H1 (cell line): ENCODE data around the gene IQCF5. TPM values are rescaled to one million over a fixed set of nuclear protein-coding genes. Genes with fewer than 3 reads are reported as not detected.

Experiments
- CTCF ChIA-PET: fragments of 300-600 bp; sonication (Branson Sonifier 250); formaldehyde crosslinking; loops from one replicate; lab custom pipeline; 2021; ENCODE audit not compliant: partially characterized antibody; lab: Charles Lee
- POLR2A ChIA-PET: fragments of 300-600 bp; sonication (Branson Sonifier 250); formaldehyde crosslinking; loops from one replicate; lab custom pipeline; 2021; ENCODE audit warnings: inconsistent platforms; ENCODE audit not compliant: partially characterized antibody; lab: Charles Lee
- DNase-seq, 2 experiments: peaks; one replicate each; pipeline versions ENCODE4 v3.0.0 to v3.0.0-alpha.2; 2010 to 2022; ENCODE audit warnings: low spot score in 2 of 2, low read depth in 1 of 2, mixed read lengths in 1 of 2
- FAIRE-seq: peaks from 2 replicates; lab custom pipeline; 2011; peaks lifted over from hg19 to GRCh38; lab: Jason Lieb, UNC
- H2AFZ ChIP-seq: 2 replicates; pipeline ENCODE4 v1.8.1; 2012; ENCODE audit warnings: low read length, inconsistent platforms
- H2AK5ac ChIP-seq: 2 replicates; pipeline ENCODE4 v1.6.1; 2013; ENCODE audit warnings: low read depth, low read length
- H2BK120ac ChIP-seq: replicated peaks from 2 replicates; pipeline ENCODE3; 2013; ENCODE audit warnings: low read depth, low read length, inconsistent platforms
- H2BK12ac ChIP-seq: 2 replicates; pipeline ENCODE4 v1.6.1; 2013; ENCODE audit warnings: low read depth, low read length
- H2BK15ac ChIP-seq: 2 replicates; pipeline ENCODE4 v1.6.1; 2013; ENCODE audit warnings: low read length
- H2BK20ac ChIP-seq: 2 replicates; pipeline ENCODE4 v1.6.1; 2013; ENCODE audit warnings: low read length
- H2BK5ac ChIP-seq: 2 replicates; pipeline ENCODE4 v1.6.1; 2013; ENCODE audit warnings: low read depth, low read length
- H3K14ac ChIP-seq: 2 replicates; pipeline ENCODE4 v1.6.1; 2013; ENCODE audit warnings: inconsistent platforms; ENCODE audit not compliant: insufficient read length
- H3K18ac ChIP-seq: 2 replicates; pipeline ENCODE4 v1.6.1; 2013; ENCODE audit warnings: low read length; ENCODE audit errors: extremely low read depth
- H3K23ac ChIP-seq: 2 replicates; pipeline ENCODE4 v1.6.1; 2013; ENCODE audit warnings: inconsistent platforms; ENCODE audit not compliant: insufficient read length
- H3K23me2 ChIP-seq: 2 replicates; pipeline ENCODE4 v1.6.1; 2013; ENCODE audit warnings: low read depth, low read length
- H3K27ac ChIP-seq: 2 replicates; pipeline ENCODE4 v1.6.1; 2011; ENCODE audit warnings: low read depth, low read length, inconsistent platforms
- H3K27me3 ChIP-seq, 4 experiments: replicated peaks in 1 of 4; 1 replicate in 1 of 4; 2 replicates in 3 of 4; pipeline versions ENCODE4 v1.6.1 to v1.8.1; 2011 to 2013; ENCODE audit warnings: low read length in 3 of 4, mild to moderate bottlenecking in 3 of 4, inconsistent platforms in 2 of 4, mixed read lengths in 2 of 4, moderate library complexity in 1 of 4; ENCODE audit not compliant: control insufficient read depth in 3 of 4, insufficient read depth in 3 of 4; ENCODE audit errors: extremely low read depth in 1 of 4
- H3K36me3 ChIP-seq, 4 experiments: 2 replicates each; pipeline versions ENCODE4 v1.6.1 to v1.8.1; 2011 to 2013; ENCODE audit warnings: mild to moderate bottlenecking in 4 of 4, low read length in 3 of 4, moderate library complexity in 2 of 4, control low read depth in 1 of 4, inconsistent platforms in 1 of 4; ENCODE audit not compliant: insufficient read depth in 4 of 4, control insufficient read depth in 2 of 4
- H3K4ac ChIP-seq: replicated peaks from 2 replicates; pipeline ENCODE3; 2013; ENCODE audit warnings: low read length, low read depth, mixed read lengths, inconsistent platforms; ENCODE audit not compliant: insufficient read length
- H3K4me1 ChIP-seq, 4 experiments: replicated peaks in 1 of 4; 1 replicate in 1 of 4; 2 replicates in 3 of 4; pipeline versions ENCODE4 v1.6.1 to v1.8.1; 2011 to 2013; ENCODE audit warnings: low read length in 3 of 4, inconsistent platforms in 2 of 4, mixed read lengths in 1 of 4; ENCODE audit not compliant: insufficient read depth in 4 of 4, control insufficient read depth in 3 of 4
- H3K4me2 ChIP-seq, 2 experiments: 2 replicates each; pipeline versions ENCODE4 v1.6.1 to v1.8.1; 2011 to 2013; ENCODE audit warnings: low read depth in 2 of 2, low read length in 2 of 2, control low read depth in 1 of 2, inconsistent platforms in 1 of 2, mild to moderate bottlenecking in 1 of 2; ENCODE audit not compliant: insufficient read depth in 1 of 2
- H3K4me3 ChIP-seq, 4 experiments: fragments of 200-600, 300-600 bp in 1 of 4; sonication (generic), shearing (Covaris generic), sonication (Bioruptor Twin) in 1 of 4; 2 replicates each; pipeline versions ENCODE4 v1.5.1 to v1.8.1; 2011 to 2016; ENCODE audit warnings: low read length in 4 of 4, low read depth in 3 of 4, control low read depth in 2 of 4, inconsistent platforms in 2 of 4, mild to moderate bottlenecking in 2 of 4, mixed read lengths in 1 of 4, moderate library complexity in 1 of 4; ENCODE audit not compliant: insufficient read depth in 2 of 4; ENCODE audit errors: extremely low read depth in 1 of 4
- H3K56ac ChIP-seq: replicated peaks from 2 replicates; pipeline ENCODE3; 2013; ENCODE audit warnings: low read depth, mild to moderate bottlenecking, mixed read lengths, low read length, inconsistent platforms; ENCODE audit not compliant: insufficient read length
- H3K79me1 ChIP-seq: 2 replicates; pipeline ENCODE4 v1.6.1; 2013; ENCODE audit warnings: low read depth, low read length, control low read depth
- H3K79me2 ChIP-seq, 2 experiments: 2 replicates each; pipeline versions ENCODE4 v1.6.1 to v1.8.1; 2012 to 2013; ENCODE audit warnings: low read length in 2 of 2, mild to moderate bottlenecking in 2 of 2, inconsistent platforms in 1 of 2; ENCODE audit not compliant: insufficient read depth in 2 of 2, control insufficient read depth in 1 of 2
- H3K9ac ChIP-seq, 4 experiments: replicated peaks in 1 of 4; 1 replicate in 1 of 4; 2 replicates in 3 of 4; pipeline versions ENCODE4 v1.6.1 to v1.8.1; 2011 to 2013; ENCODE audit warnings: low read depth in 3 of 4, low read length in 3 of 4, control low read depth in 2 of 4, mild to moderate bottlenecking in 2 of 4, moderate library complexity in 2 of 4, inconsistent platforms in 1 of 4; ENCODE audit errors: extremely low read depth in 1 of 4
- H3K9me3 ChIP-seq, 2 experiments: 2 replicates each; pipeline versions ENCODE4 v1.6.1 to v1.8.1; 2012 to 2013; ENCODE audit warnings: mild to moderate bottlenecking in 2 of 2, moderate library complexity in 2 of 2, control low read depth in 1 of 2, inconsistent platforms in 1 of 2, low read depth in 1 of 2, low read length in 1 of 2, mixed read lengths in 1 of 2; ENCODE audit not compliant: insufficient read depth in 2 of 2
- H4K20me1 ChIP-seq, 2 experiments: replicated peaks in 1 of 2; 2 replicates each; pipeline versions ENCODE3 to v1.8.1; 2011 to 2013; ENCODE audit warnings: inconsistent platforms in 2 of 2, low read length in 2 of 2, mild to moderate bottlenecking in 1 of 2; ENCODE audit not compliant: insufficient read depth in 2 of 2, control insufficient read depth in 1 of 2
- H4K5ac ChIP-seq: 2 replicates; pipeline ENCODE4 v1.6.1; 2013; ENCODE audit warnings: low read length, low read depth, mixed read lengths, inconsistent platforms; ENCODE audit not compliant: insufficient read length
- H4K8ac ChIP-seq: 2 replicates; pipeline ENCODE4 v1.8.0; 2013; ENCODE audit warnings: mild to moderate bottlenecking, moderate library complexity, low read length, inconsistent platforms; ENCODE audit not compliant: insufficient read depth; ENCODE audit errors: extremely low read depth
- H4K91ac ChIP-seq: replicated peaks from 2 replicates; pipeline ENCODE3; 2013; ENCODE audit warnings: low read length, mixed read lengths, inconsistent platforms; ENCODE audit not compliant: insufficient read length
- BCL11A ChIP-seq, 2 experiments: IDR thresholded peaks; one replicate each; pipeline ENCODE4 v1.6.1; 2011; ENCODE audit warnings: low read depth in 2 of 2, low read length in 2 of 2, mild to moderate bottlenecking in 2 of 2
- CEBPB ChIP-seq: IDR thresholded peaks from 2 replicates; pipeline ENCODE4 v1.6.1; 2012; ENCODE audit warnings: low read depth, low read length
- CREB1 ChIP-seq: IDR thresholded peaks from 2 replicates; pipeline ENCODE4 v1.6.1; 2012; ENCODE audit warnings: inconsistent platforms
- CTBP2 ChIP-seq: IDR thresholded peaks from 2 replicates; pipeline ENCODE4 v1.7.0; 2011; ENCODE audit warnings: borderline replicate concordance, mild to moderate bottlenecking, moderate library complexity, mixed read lengths, low read length; ENCODE audit not compliant: insufficient read depth, insufficient read length
- E2F6 ChIP-seq: IDR thresholded peaks from 2 replicates; pipeline ENCODE4 v1.6.1; 2012; ENCODE audit warnings: inconsistent platforms
- EZH2 ChIP-seq: fragments of 200-600 bp; sonication (generic); IDR thresholded peaks from 2 replicates; pipeline ENCODE4 v1.7.1; 2012; ENCODE audit warnings: low read depth, mild to moderate bottlenecking, moderate library complexity, low read length, inconsistent platforms; ENCODE audit not compliant: severe bottlenecking
- FOSL1 ChIP-seq: IDR thresholded peaks from 2 replicates; pipeline ENCODE4 v1.6.1; 2011; ENCODE audit warnings: mild to moderate bottlenecking, low read depth, low read length, moderate library complexity; ENCODE audit not compliant: insufficient read depth
- GABPA ChIP-seq: IDR thresholded peaks from 2 replicates; pipeline ENCODE4 v1.6.1; 2011; ENCODE audit warnings: mild to moderate bottlenecking, low read length, moderate library complexity, borderline replicate concordance; ENCODE audit not compliant: insufficient read depth
- HDAC6 ChIP-seq: IDR thresholded peaks from one replicate; pipeline ENCODE4 v1.7.1; 2012; ENCODE audit warnings: low read depth, mild to moderate bottlenecking, inconsistent platforms, low read length, moderate library complexity
- POLR2A ChIP-seq, 2 experiments: IDR thresholded peaks; 1 replicate in 1 of 2; 2 replicates in 1 of 2; pipeline ENCODE4 v1.6.1; 2011; ENCODE audit warnings: low read depth in 2 of 2, low read length in 2 of 2, mild to moderate bottlenecking in 2 of 2; ENCODE audit errors: control extremely low read depth in 1 of 2
- SAP30 ChIP-seq: fragments of 300-600 bp; sonication (generic); IDR thresholded peaks from 2 replicates; pipeline ENCODE4 v1.7.1; 2012; ENCODE audit warnings: low read length, moderate library complexity, mild to moderate bottlenecking, inconsistent platforms; ENCODE audit not compliant: insufficient read depth, insufficient replicate concordance
- SIRT6 ChIP-seq: IDR thresholded peaks from one replicate; pipeline ENCODE4 v1.7.1; 2012; ENCODE audit warnings: low read length, inconsistent platforms
- TAF1 ChIP-seq: IDR thresholded peaks from 2 replicates; pipeline ENCODE4 v1.6.1; 2011; ENCODE audit warnings: mild to moderate bottlenecking, low read depth, low read length
- TAF7 ChIP-seq: optimal IDR thresholded peaks from 2 replicates; pipeline ENCODE3; 2011; ENCODE audit warnings: low read depth, mild to moderate bottlenecking, inconsistent platforms, low read length, moderate library complexity, borderline replicate concordance
- ZNF274 ChIP-seq: IDR thresholded peaks from 2 replicates; pipeline ENCODE4 v1.7.0; 2012; ENCODE audit warnings: low read length, borderline replicate concordance; ENCODE audit errors: extremely low read depth
- WGBS, 2 experiments: shearing (Covaris generic) in 1 of 2; methylation state at CpG; one replicate each; pipeline versions ENCODE4 v1.1.6 to v1.1.7; 2013 to 2015; ENCODE audit warnings: low lambda C conversion rate in 2 of 2, mixed read lengths in 2 of 2, inconsistent platforms in 1 of 2, low coverage in 1 of 2, missing lambda C conversion rate in 1 of 2; ENCODE audit not compliant: insufficient replicate concordance in 2 of 2, insufficient coverage in 1 of 2, insufficient read length in 1 of 2; ENCODE audit errors: extremely low coverage in 1 of 2, missing lambda C conversion rate in 1 of 2; 5-methylcytosine and 5-hydroxymethylcytosine counted together
- polyA plus RNA-seq, 7 experiments: library from polyadenylated mRNA; depleted of rRNA in 3 of 7; stranded (reverse) in 5 of 7; unstranded in 2 of 7; fragments of >200 nt in 5 of 7; fragments of 200-250 nt in 2 of 7; gene quantifications; 1 replicate in 5 of 7; 2 replicates in 1 of 7; 4 replicates in 1 of 7; pipeline versions ENCODE4 v1.2.1 to v1.2.3, GENCODE V29; 2011 to 2013; ENCODE audit warnings: missing spikeins in 2 of 7, mixed read lengths in 2 of 7
- total RNA-seq: library from RNA; stranded (reverse); fragmentation: NEBNext Ultra II Directional; extraction: Animal tissue kit (Norgen Biotek cat#: 25700); gene quantifications from 2 replicates; pipeline ENCODE4 v1.2.1, GENCODE V29; 2021

The IQCF5 gene
- total and polyA plus RNA-seq, 2 of the 8 experiments (the other 6 are each of a cell fraction or from before 2014, with no cell fraction given): not detected

- WGBS, 2 experiments: 76% methylated on average over 2 of the region's 2 CpGs; no CpG with 5 or more reads in 1 of the 2 experiments
- CTCF ChIA-PET: interaction anchor here (0.9 kb wide), 1 partner anchor 14 kb away, joined by 3 read pairs; no protein-coding TSS in a partner anchor
- POLR2A ChIA-PET: no interaction called here
- TF ChIP-seq CTBP2 (no peak), SIRT6 (no peak), SAP30 (no peak), CEBPB (no peak), TAF7 (no peak), ZNF274 (no peak), POLR2A (IDR thresholded peaks at IDR 0.05; ENCODE audit: control extremely low read depth in 1 of 2, low read depth in 2 of 2, low read length in 2 of 2) (no peak), GABPA (no peak), TAF1 (no peak), CREB1 (no peak), HDAC6 (no peak), FOSL1 (no peak), E2F6 (no peak), EZH2 (no peak), BCL11A (IDR thresholded peaks at IDR 0.05; ENCODE audit: low read depth in 2 of 2, low read length in 2 of 2) (no peak)
These were observed 4.5 kb upstream of the IQCF5 start for GRCh38 chr3:51879937-51880336.

More at GRCh38 chr3:51879937-51880336, 4.5 kb upstream of the IQCF5 start:
- no peaks in the 10 kb centered on the region for H3K79me2 ChIP-seq
- H2BK120ac ChIP-seq: no peak overlapping the region
- H3K56ac ChIP-seq: no peak overlapping the region
- no peak overlapping the region for H2BK5ac ChIP-seq
- no peaks in the 10 kb centered on the region; a peak in 1 of 7 replicates for H3K27me3 ChIP-seq
- no peak overlapping the region for H4K5ac ChIP-seq
- H3K4ac ChIP-seq: no peak overlapping the region
- H3K14ac ChIP-seq: no peak overlapping the region
- H4K8ac ChIP-seq: no peak overlapping the region
- no peak overlapping the region for H2AK5ac ChIP-seq
- H3K9ac ChIP-seq: no peak overlapping the region
- H3K36me3 ChIP-seq: no peaks in the 10 kb centered on the region
- H3K9me3 ChIP-seq: peaks cover 0 to 2% of the 10 kb centered on the region in 2 experiments; a peak in 1 of 4 replicates
- H4K91ac ChIP-seq: no peak overlapping the region
- FAIRE-seq (no peak), DNase-seq (no peak)
- H2BK12ac ChIP-seq: no peak overlapping the region
- H3K18ac ChIP-seq: no peak overlapping the region
- no peaks in the 10 kb centered on the region for H4K20me1 ChIP-seq
- H3K4me1 ChIP-seq: no peaks in the 10 kb centered on the region
- no peaks in the 10 kb centered on the region for H3K23me2 ChIP-seq
- no peaks in the 10 kb centered on the region for H3K79me1 ChIP-seq
- H2AFZ ChIP-seq: no peak overlapping the region
- no peak overlapping the region for H3K27ac ChIP-seq
- H3K4me3 ChIP-seq: no peak overlapping the region
- no peak overlapping the region for H3K4me2 ChIP-seq
- H3K23ac ChIP-seq: no peak overlapping the region
- H2BK20ac ChIP-seq: no peak overlapping the region
- no peak overlapping the region for H2BK15ac ChIP-seq
